GM12864 (cell line): ENCODE results near the gene MAST4.

ENCODE experiments used
- DNase-seq: peaks from one replicate; pipeline ENCODE4 v3.0.0-alpha.2; 2011; ENCODE audit warnings: low read depth
- H3K4me3 ChIP-seq: 2 replicates; pipeline ENCODE4 v1.5.1; 2011; ENCODE audit warnings: mild to moderate bottlenecking, low read depth, low read length, control low read depth
- TF ChIP-seq, protein P1 (sequence below): IDR thresholded peaks from 2 replicates; pipeline ENCODE4 v1.5.1; 2011; ENCODE audit warnings: low read depth, mild to moderate bottlenecking, moderate library complexity, low read length, control low read depth, inconsistent platforms; ENCODE audit errors: missing control alignments

The MAST4 gene

DNA sequence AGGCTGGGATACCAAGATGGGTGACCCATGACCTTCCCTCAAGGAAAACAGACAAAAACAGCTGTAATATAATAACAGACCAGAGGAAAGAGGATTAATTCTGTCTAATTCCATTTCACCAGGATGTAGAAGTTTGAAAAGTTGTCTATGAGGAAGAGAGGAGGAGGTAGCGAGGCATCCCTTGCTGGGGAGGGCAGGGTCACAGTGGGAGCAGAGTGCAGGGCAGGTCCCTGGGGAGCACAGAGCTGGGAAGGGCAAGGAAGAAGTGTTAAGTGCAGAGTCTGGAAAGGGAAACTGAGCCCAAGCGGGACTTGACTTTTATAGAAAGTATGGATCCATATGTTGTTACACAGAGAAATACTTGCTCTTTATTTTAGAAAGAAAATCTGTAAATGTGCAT, 389.8 kb downstream of the MAST4 start:
- no peak overlapping the region for H3K4me3 ChIP-seq
- DNase-seq: no peak
- TF ChIP-seq, protein P1, sequence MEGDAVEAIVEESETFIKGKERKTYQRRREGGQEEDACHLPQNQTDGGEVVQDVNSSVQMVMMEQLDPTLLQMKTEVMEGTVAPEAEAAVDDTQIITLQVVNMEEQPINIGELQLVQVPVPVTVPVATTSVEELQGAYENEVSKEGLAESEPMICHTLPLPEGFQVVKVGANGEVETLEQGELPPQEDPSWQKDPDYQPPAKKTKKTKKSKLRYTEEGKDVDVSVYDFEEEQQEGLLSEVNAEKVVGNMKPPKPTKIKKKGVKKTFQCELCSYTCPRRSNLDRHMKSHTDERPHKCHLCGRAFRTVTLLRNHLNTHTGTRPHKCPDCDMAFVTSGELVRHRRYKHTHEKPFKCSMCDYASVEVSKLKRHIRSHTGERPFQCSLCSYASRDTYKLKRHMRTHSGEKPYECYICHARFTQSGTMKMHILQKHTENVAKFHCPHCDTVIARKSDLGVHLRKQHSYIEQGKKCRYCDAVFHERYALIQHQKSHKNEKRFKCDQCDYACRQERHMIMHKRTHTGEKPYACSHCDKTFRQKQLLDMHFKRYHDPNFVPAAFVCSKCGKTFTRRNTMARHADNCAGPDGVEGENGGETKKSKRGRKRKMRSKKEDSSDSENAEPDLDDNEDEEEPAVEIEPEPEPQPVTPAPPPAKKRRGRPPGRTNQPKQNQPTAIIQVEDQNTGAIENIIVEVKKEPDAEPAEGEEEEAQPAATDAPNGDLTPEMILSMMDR: no peak

DNA sequence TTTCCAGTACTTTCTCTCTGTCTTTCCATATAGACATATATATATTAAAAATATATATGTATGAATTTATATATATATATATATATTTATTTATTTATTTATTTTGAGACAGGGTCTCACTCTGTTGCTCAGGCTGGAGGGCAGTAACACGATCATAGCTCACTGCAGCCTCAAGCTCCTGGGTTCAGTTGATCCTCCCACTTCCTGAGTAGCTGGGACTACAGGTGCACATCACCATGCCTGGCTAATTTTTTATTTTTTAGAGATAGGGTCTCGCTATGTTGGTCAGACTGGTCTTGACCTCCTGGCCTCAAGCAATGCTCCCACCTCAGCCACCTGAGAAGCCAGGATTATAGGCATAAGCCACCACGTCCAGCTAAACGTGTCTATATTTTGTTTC, 390.3 kb downstream of the MAST4 start:
- TF ChIP-seq, protein P1: no peak
- DNase-seq: no peak
- H3K4me3 ChIP-seq: no peak overlapping the region

DNA sequence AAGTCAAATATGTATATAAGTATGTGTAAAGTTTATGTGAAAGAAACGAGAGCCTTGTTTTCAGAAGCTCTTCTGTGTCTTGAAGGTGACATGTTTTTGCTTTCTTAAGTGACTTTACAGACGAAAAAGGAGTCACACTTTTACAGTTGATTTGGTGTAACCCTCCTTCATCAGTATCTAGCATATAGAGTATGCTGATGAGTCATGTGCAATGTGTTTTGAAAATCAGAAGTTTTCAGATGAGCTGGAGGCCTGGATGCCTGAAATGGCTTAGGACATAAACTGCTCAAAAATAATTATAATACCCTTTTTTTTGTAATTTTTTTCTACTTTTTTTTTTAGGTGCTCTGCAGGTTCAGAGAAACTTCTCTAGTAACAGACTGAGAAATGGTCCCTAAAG, 390.9 kb downstream of the MAST4 start:
- no peak for DNase-seq
- H3K4me3 ChIP-seq: no peak overlapping the region
- TF ChIP-seq, protein P1: no peak

DNA sequence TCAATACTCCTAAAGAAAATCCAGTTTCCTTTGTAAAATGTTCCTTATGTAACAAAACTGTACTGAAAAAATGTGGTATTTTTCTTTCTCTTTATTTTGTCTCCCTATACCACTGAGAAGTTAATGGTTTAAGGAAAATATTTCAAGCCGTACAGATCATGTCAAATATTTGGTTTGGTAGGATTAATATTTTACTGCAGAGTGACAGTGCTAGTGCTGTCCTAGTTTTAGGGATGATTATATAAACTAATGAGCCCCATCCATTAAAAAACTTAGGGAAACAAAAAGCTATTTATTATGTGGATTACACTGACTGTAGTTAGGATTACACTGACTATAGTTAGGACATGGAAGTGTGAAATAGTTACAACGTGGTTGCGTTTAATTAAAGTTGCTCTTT, 391.3 kb downstream of the MAST4 start:
- H3K4me3 ChIP-seq: no peak overlapping the region
- TF ChIP-seq, protein P1: no peak
- DNase-seq: no peak

DNA sequence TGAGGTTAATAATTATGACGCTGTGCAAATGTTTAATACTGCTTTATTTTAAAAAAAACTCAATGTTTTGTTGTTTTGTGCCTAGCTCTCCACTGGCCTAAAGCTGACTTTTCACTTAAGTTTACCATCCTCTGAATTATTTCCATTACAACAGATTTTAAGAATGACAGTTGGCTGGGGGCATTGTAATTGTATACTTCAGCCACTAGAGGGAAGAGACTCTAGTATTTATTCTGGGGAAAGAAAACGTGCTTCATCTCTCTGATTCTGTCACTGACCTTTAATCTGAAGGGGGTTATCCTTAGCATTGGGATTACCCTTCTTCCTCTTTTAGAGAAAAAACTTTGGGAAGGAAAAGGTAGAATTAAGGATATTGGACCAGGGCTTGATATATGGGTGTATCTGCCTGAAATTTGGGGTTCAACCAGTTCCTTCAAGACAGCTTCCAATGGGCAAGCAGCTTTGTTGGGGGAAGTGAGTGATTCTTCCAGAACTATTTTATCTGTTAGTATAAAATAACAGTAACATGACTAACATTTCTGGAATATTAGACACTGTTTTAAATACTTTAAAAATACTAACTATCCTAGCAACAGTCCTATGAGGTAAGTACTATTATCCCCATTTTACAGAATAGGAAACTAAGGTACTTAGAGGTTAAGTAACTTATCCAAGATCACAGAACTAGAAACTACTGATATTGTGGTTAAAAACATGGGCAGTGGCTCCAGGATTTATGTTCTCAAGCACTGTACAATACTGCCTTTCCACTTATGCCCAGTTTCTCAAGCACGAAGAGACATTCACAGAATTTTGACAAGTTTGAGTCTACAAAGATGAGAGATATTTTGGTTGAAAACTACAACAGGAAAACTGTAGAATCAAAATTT, 392.0 kb downstream of the MAST4 start:
- DNase-seq: no peak
- TF ChIP-seq, protein P1: peak; percentile 80
- no peak overlapping the region for H3K4me3 ChIP-seq

DNA sequence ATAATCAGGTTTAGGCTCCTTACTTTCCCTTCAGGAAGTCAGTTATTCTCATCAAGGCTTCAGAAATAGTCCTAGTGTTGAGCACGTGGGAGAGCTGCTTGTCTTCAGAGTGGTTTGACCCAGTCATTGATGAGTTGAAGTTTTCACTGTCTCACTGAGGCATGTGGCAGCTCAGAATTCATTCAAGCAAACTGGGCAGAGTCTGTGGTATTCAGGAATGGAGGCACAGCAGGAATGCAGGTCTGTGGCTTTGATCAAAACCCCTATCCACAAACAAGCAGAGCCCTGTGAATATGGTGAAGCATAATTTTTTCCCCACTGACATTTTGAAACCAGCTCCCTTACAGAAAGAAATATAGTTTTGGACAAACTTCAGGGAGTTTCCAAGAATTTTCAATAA, 393.1 kb downstream of the MAST4 start:
- TF ChIP-seq, protein P1: no peak
- H3K4me3 ChIP-seq: no peak overlapping the region
- DNase-seq: no peak

DNA sequence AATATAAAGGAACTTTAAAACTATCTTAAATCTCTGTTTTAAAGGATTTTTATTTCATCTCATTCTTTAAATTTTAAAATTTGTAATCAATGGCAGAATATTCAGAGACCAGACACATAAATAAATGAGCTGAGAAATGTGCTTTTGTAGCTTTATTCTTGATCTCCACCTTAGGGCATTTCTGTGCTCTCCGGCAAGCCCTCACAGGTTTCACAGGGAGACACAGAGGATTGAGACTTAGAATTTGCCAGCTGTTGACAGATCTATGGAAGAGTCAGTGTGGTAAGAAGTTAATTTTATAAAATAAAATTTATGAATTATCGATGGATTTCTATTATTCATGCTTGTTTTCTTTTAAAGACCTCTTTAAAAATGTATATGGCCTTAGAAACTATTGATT, 393.6 kb downstream of the MAST4 start:
- H3K4me3 ChIP-seq: no peak overlapping the region
- TF ChIP-seq, protein P1: no peak
- no peak for DNase-seq
